NCI-H774 (cell line): ENCODE data around the gene FOXL1.

Experiments used
- DNase-seq: peaks from one replicate; lab custom pipeline; 2025; lab: John Stamatoyannopoulos, UW

FOXL1 gene

GRCh38 chr16:86578061-86578599, at the start of gene FOXL1:
TSS of gene FOXL1 (plus strand) at chr16:86578549. CDS start at chr16:86578724, 175 bp downstream.
- no peak for DNase-seq

- DNase-seq = no peak
Measured at GRCh38 chr16:86529160-86529559, 49.2 kb upstream of the FOXL1 start.

GRCh38 chr16:86530251-86531190, 47.8 kb upstream of the FOXL1 start:
- no peak for DNase-seq

GRCh38 chr16:86531191-86531545, 47.2 kb upstream of the FOXL1 start:
- DNase-seq = no peak

GRCh38 chr16:86531641-86532525, 46.5 kb upstream of the FOXL1 start:
- no peak for DNase-seq

- DNase-seq = no peak
Measured at GRCh38 chr16:86532526-86532815, 45.9 kb upstream of the FOXL1 start.

- DNase-seq = no peak
Measured at GRCh38 chr16:86533076-86533475, 45.3 kb upstream of the FOXL1 start.

GRCh38 chr16:86533767-86534351, 44.5 kb upstream of the FOXL1 start:
- DNase-seq = no peak

GRCh38 chr16:86534779-86535615, 43.4 kb upstream of the FOXL1 start:
- no peak for DNase-seq

- no peak for DNase-seq
Measured at GRCh38 chr16:86536621-86537020, 41.7 kb upstream of the FOXL1 start.

- no peak for DNase-seq
Measured at GRCh38 chr16:86537486-86537885, 40.9 kb upstream of the FOXL1 start.

- no peak for DNase-seq
Measured at GRCh38 chr16:86538196-86538780, 40.1 kb upstream of the FOXL1 start.

- DNase-seq = no peak
Measured at GRCh38 chr16:86540894-86541293, 37.5 kb upstream of the FOXL1 start.

GRCh38 chr16:86541560-86541959, 36.8 kb upstream of the FOXL1 start:
- DNase-seq = no peak

GRCh38 chr16:86542756-86543750, 35.3 kb upstream of the FOXL1 start:
- no peak for DNase-seq

- no peak for DNase-seq
Measured at GRCh38 chr16:86545481-86545880, 32.9 kb upstream of the FOXL1 start.

- DNase-seq = no peak
Measured at GRCh38 chr16:86545954-86546637, 32.3 kb upstream of the FOXL1 start.

- no peak for DNase-seq
Measured at GRCh38 chr16:86546638-86547013, 31.7 kb upstream of the FOXL1 start.

GRCh38 chr16:86547286-86547685, 31.1 kb upstream of the FOXL1 start:
- DNase-seq = no peak
